HL-60 (cell line): Measurements from ENCODE around the gene PROM2.

Source experiments
- DNase-seq, 2 experiments: peaks; one replicate each; pipeline ENCODE4 v3.0.0-alpha.2; 2010 to 2020; ENCODE audit warnings: low read depth in 1 of 2, low spot score in 1 of 2
- H3K27ac ChIP-seq: fragments of 250-450 bp; sonication (Bioruptor Pico); replicated peaks from 2 replicates; pipeline ENCODE4 v1.5.1; 2020; ENCODE audit warnings: mild to moderate bottlenecking, moderate library complexity
- H3K27me3 ChIP-seq: fragments of 250-450 bp; sonication (Bioruptor Pico); 2 replicates; pipeline ENCODE4 v1.5.1; 2021; ENCODE audit warnings: mild to moderate bottlenecking, moderate library complexity; ENCODE audit not compliant: insufficient read depth, poor library complexity, severe bottlenecking
- H3K4me3 ChIP-seq: replicated peaks from 2 replicates; pipeline ENCODE4 v1.5.1; 2011; ENCODE audit warnings: mild to moderate bottlenecking, control low read depth, low read length; ENCODE audit not compliant: insufficient read depth
- CTCF ChIP-seq: IDR thresholded peaks from one replicate; pipeline ENCODE4 v1.5.1; 2011; ENCODE audit warnings: low read length, control low read depth, inconsistent platforms; ENCODE audit not compliant: insufficient read depth
- GABPA ChIP-seq: IDR thresholded peaks from 2 replicates; pipeline ENCODE4 v1.6.1; 2012; ENCODE audit warnings: low read depth
- POLR2AphosphoS5 ChIP-seq: IDR thresholded peaks from 2 replicates; pipeline ENCODE4 v1.6.1; 2012; ENCODE audit warnings: low read depth
- REST ChIP-seq: IDR thresholded peaks from 2 replicates; pipeline ENCODE4 v1.6.1; 2012; ENCODE audit warnings: low read depth; ENCODE audit not compliant: insufficient replicate concordance
- SPI1 ChIP-seq: IDR thresholded peaks from 2 replicates; pipeline ENCODE4 v1.6.1; 2012; ENCODE audit warnings: low read depth, mild to moderate bottlenecking, borderline replicate concordance

Gene PROM2

GRCh38 chr2:95273566-95274290 is 521 bp upstream of the PROM2 start:
- DNase-seq, result peak in 1 of 2 experiments; percentile 36
- TF ChIP-seq POLR2AphosphoS5 (no peak), GABPA (no peak), SPI1 (no peak), REST (no peak), CTCF (no peak)
- no peak overlapping the region for H3K27ac ChIP-seq

GRCh38 chr2:95275151-95275515 is 884 bp downstream of the PROM2 start:
- H3K27me3 ChIP-seq, result no peaks in the 10 kb centered on the region
- no peak overlapping the region for H3K27ac ChIP-seq
- TF ChIP-seq CTCF (no peak), REST (no peak), SPI1 (no peak), POLR2AphosphoS5 (no peak), GABPA (no peak)
- H3K4me3 ChIP-seq, result no peak overlapping the region
- DNase-seq, result no peak

More at GRCh38 chr2:95273566-95274290, 521 bp upstream of the PROM2 start:
- H3K4me3 ChIP-seq, result no peak overlapping the region
- H3K27me3 ChIP-seq, result no peaks in the 10 kb centered on the region

- peak in 1 of 2 experiments; percentile 52 for DNase-seq
- Histone ChIP-seq H3K4me3 (no peak overlapping the region), H3K27me3 (no peaks in the 10 kb centered on the region), H3K27ac (no peak overlapping the region)
- TF ChIP-seq POLR2AphosphoS5 (no peak), CTCF (no peak), SPI1 (no peak), GABPA (no peak), REST (no peak)
Measured at GRCh38 chr2:95275601-95276243, 1.5 kb downstream of the PROM2 start.
